ENCODE results near the gene IQGAP1. TPM values are rescaled to one million over a fixed set of nuclear protein-coding genes. Genes with fewer than 3 reads are reported as not detected.
A peak's percentile ranks its signal among the peaks of the same experiment; 100 is the strongest.

IQGAP1 gene
- total RNA-seq, 1 experiment from 2014 or later: 113 TPM

DNA sequence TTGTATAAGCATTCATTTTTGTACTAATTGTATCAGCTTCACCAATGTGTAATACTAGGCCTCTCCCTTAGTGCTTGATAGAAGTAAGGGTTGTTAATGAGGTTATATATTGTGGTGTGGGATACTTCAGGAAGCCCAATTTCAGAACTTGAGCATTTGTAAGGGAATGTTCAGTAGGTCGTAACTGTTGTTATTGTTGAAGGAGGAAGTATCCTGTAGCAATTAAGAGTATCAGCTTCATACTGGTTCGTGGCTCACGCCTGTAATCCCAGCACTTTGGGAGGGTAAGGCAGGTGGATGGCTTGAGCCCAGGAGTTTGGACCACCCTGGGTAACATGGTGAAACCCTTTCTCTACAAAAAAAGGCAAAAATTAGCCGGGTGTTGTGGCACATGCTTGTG, 30.6 kb downstream of the IQGAP1 start:
- Histone ChIP-seq H3K9me2 (ENCODE audit: insufficient read depth) (no peaks in the 10 kb centered on the region), H4K20me1 (ENCODE audit: insufficient read depth) (no peaks in the 10 kb centered on the region), H3K27ac (ENCODE audit: low read depth, low read length) (peak overlapping the region; percentile 77; the same call in 1 of the 2 replicates), H2AFZ (ENCODE audit: low read depth, low read length, poor library complexity, severe bottlenecking) (no peak overlapping the region), H3K9me3 (ENCODE audit: control insufficient read depth in 1 of 2, insufficient read depth in 1 of 2, low read depth in 1 of 2, low read length in 2 of 2) (no peaks in the 10 kb centered on the region), H3K4me1 (ENCODE audit: control insufficient read depth in 1 of 2, insufficient read depth in 2 of 2, low read length in 2 of 2) (peaks cover 57 to 65% of the 10 kb centered on the region in 2 experiments), H3K4me3 (replicated peaks in 1 of 2; ENCODE audit: low read depth in 1 of 2, low read length in 2 of 2) (no peak overlapping the region), H3K27me3 (ENCODE audit: insufficient read depth, low read length) (no peaks in the 10 kb centered on the region), H3K36me3 (ENCODE audit: control insufficient read depth in 1 of 2, insufficient read depth in 2 of 2, low read length in 2 of 2) (no peaks in the 10 kb centered on the region), H3K4me2 (ENCODE audit: low read length) (peak overlapping the region; percentile 72), H3K79me2 (ENCODE audit: insufficient read depth, low read length) (peaks cover 86% of the 10 kb centered on the region), H3K9ac (ENCODE audit: low read length) (peak overlapping the region; percentile 46; the same call in 1 of the 2 replicates)
- no TSS peak for BruUV-seq (replicated peaks)
- TF ChIP-seq ZNF274 (IDR thresholded peaks at IDR 0.05; ENCODE audit: low read depth, low read length): no peak
- no peak for TF ChIP-seq EGR1 (IDR thresholded peaks at IDR 0.05; ENCODE audit: low read depth)
- TF ChIP-seq EZH2 (IDR thresholded peaks at IDR 0.05): no peak
- no peak for TF ChIP-seq ELF1 (IDR thresholded peaks at IDR 0.05; ENCODE audit: borderline replicate concordance, low read depth)
- TF ChIP-seq, protein P1, sequence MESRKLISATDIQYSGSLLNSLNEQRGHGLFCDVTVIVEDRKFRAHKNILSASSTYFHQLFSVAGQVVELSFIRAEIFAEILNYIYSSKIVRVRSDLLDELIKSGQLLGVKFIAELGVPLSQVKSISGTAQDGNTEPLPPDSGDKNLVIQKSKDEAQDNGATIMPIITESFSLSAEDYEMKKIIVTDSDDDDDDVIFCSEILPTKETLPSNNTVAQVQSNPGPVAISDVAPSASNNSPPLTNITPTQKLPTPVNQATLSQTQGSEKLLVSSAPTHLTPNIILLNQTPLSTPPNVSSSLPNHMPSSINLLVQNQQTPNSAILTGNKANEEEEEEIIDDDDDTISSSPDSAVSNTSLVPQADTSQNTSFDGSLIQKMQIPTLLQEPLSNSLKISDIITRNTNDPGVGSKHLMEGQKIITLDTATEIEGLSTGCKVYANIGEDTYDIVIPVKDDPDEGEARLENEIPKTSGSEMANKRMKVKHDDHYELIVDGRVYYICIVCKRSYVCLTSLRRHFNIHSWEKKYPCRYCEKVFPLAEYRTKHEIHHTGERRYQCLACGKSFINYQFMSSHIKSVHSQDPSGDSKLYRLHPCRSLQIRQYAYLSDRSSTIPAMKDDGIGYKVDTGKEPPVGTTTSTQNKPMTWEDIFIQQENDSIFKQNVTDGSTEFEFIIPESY (IDR thresholded peaks at IDR 0.05; ENCODE audit: extremely low read depth, insufficient replicate concordance, low read length): no peak
- no peak for TF ChIP-seq CBX3 (IDR thresholded peaks at IDR 0.05; ENCODE audit: low read depth)
- no peak for TF ChIP-seq RAD21 (IDR thresholded peaks at IDR 0.05; ENCODE audit: low read depth)
- TF ChIP-seq YY1 (IDR thresholded peaks at IDR 0.05; ENCODE audit: extremely low read depth, insufficient replicate concordance, low read depth, low read length): no peak
- no peak for TF ChIP-seq ZFX (IDR thresholded peaks at IDR 0.05)
- TF ChIP-seq SRF (IDR thresholded peaks at IDR 0.05; ENCODE audit: low read depth): no peak
- TF ChIP-seq, protein P2, sequence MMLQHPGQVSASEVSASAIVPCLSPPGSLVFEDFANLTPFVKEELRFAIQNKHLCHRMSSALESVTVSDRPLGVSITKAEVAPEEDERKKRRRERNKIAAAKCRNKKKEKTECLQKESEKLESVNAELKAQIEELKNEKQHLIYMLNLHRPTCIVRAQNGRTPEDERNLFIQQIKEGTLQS (IDR thresholded peaks at IDR 0.05): no peak
- no peak for TF ChIP-seq EZH2phosphoT487 (IDR thresholded peaks at IDR 0.05; ENCODE audit: borderline replicate concordance)
- TF ChIP-seq SP1 (IDR thresholded peaks at IDR 0.05; ENCODE audit: low read depth): no peak
- TF ChIP-seq, protein P3, sequence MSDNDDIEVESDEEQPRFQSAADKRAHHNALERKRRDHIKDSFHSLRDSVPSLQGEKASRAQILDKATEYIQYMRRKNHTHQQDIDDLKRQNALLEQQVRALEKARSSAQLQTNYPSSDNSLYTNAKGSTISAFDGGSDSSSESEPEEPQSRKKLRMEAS (IDR thresholded peaks at IDR 0.05): no peak
- TF ChIP-seq TCF7L2 (IDR thresholded peaks at IDR 0.05; ENCODE audit: borderline replicate concordance, extremely low read depth, insufficient read depth, insufficient read length): no peak
- no peak for TF ChIP-seq SIN3A (IDR thresholded peaks at IDR 0.05; ENCODE audit: low read depth)
- no peak for TF ChIP-seq FOSL1 (IDR thresholded peaks at IDR 0.05; ENCODE audit: low read depth)
- TF ChIP-seq POLR2A (IDR thresholded peaks at IDR 0.05; ENCODE audit: borderline replicate concordance, extremely low read depth, insufficient read depth, insufficient read length): no peak
- TF ChIP-seq, protein P4, sequence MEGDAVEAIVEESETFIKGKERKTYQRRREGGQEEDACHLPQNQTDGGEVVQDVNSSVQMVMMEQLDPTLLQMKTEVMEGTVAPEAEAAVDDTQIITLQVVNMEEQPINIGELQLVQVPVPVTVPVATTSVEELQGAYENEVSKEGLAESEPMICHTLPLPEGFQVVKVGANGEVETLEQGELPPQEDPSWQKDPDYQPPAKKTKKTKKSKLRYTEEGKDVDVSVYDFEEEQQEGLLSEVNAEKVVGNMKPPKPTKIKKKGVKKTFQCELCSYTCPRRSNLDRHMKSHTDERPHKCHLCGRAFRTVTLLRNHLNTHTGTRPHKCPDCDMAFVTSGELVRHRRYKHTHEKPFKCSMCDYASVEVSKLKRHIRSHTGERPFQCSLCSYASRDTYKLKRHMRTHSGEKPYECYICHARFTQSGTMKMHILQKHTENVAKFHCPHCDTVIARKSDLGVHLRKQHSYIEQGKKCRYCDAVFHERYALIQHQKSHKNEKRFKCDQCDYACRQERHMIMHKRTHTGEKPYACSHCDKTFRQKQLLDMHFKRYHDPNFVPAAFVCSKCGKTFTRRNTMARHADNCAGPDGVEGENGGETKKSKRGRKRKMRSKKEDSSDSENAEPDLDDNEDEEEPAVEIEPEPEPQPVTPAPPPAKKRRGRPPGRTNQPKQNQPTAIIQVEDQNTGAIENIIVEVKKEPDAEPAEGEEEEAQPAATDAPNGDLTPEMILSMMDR (IDR thresholded peaks at IDR 0.05 in 2 of 3, conservative IDR thresholded peaks at IDR 0.05 in 1 of 3; ENCODE audit: borderline replicate concordance in 1 of 3, insufficient read depth in 1 of 3, low read depth in 2 of 3, low read length in 2 of 3): no peak
- no peak for TF ChIP-seq JUND (IDR thresholded peaks at IDR 0.05)
- DNase-seq (ENCODE audit: low read depth, low spot score): no peak
- CTCF ChIA-PET: no interaction called here
- POLR2A ChIA-PET: interaction anchor here (0.7 kb wide), 1 partner anchor 95 kb away, joined by 3 read pairs; no protein-coding TSS in a partner anchor
- intact Hi-C loops (cut with micrococcal nuclease): no loop called here
- RAD21 ChIA-PET (ENCODE audit: low non-redundant PET in 1 of 2, low total read pairs in 2 of 2, uncharacterized antibody in 2 of 2, unreplicated experiment in 2 of 2): no interaction called here
- no peak for ATAC-seq
